ENCODE data around the gene MTM1. TPM values are rescaled to one million over a fixed set of nuclear protein-coding genes. Genes with fewer than 3 reads are reported as not detected.

MTM1 gene
- total RNA-seq, 4 donors from 2014 or later, result 15.4 to 18.4 (median 16.7) TPM

DNA sequence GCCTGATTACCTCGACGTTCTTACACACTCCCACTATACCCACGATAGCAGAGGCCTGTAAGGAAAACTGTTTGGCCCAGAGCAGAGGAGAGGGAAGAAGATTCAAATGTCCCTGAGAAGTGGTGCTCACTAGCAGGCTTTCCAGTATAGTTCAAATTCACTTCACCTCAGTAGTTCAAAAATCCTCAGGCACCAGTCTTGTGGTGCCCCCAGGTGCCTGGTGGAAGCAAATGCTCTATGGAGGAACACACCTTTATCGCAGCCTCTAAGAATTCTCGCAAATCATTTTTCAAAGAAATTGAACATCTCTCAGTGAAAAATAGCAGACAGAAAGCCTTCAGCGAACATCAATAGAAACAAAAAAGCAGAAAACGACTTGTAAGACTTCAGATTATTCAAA, 112.6 kb downstream of the MTM1 start:
- WGBS, result 60% methylated on average over 7 of the region's 7 CpGs
- Histone ChIP-seq H3K4me1 (no peaks in the 10 kb centered on the region), H3K4me3 (no peak overlapping the region), H3K36me3 (no peaks in the 10 kb centered on the region), H3K9me3 (no peaks in the 10 kb centered on the region), H3K27me3 (no peaks in the 10 kb centered on the region), H3K27ac (no peak overlapping the region)
- DNase-seq (ENCODE audit: low spot score in 2 of 2), result no peak
- no peak for TF ChIP-seq POLR2AphosphoS5 (IDR thresholded peaks at IDR 0.05)
- TF ChIP-seq EP300 (IDR thresholded peaks at IDR 0.05), result no peak
- no peak for TF ChIP-seq POLR2A (IDR thresholded peaks at IDR 0.05)
- TF ChIP-seq, protein P1, sequence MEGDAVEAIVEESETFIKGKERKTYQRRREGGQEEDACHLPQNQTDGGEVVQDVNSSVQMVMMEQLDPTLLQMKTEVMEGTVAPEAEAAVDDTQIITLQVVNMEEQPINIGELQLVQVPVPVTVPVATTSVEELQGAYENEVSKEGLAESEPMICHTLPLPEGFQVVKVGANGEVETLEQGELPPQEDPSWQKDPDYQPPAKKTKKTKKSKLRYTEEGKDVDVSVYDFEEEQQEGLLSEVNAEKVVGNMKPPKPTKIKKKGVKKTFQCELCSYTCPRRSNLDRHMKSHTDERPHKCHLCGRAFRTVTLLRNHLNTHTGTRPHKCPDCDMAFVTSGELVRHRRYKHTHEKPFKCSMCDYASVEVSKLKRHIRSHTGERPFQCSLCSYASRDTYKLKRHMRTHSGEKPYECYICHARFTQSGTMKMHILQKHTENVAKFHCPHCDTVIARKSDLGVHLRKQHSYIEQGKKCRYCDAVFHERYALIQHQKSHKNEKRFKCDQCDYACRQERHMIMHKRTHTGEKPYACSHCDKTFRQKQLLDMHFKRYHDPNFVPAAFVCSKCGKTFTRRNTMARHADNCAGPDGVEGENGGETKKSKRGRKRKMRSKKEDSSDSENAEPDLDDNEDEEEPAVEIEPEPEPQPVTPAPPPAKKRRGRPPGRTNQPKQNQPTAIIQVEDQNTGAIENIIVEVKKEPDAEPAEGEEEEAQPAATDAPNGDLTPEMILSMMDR (IDR thresholded peaks at IDR 0.05), result peak in 1 of 2 donors; percentile 11

DNA sequence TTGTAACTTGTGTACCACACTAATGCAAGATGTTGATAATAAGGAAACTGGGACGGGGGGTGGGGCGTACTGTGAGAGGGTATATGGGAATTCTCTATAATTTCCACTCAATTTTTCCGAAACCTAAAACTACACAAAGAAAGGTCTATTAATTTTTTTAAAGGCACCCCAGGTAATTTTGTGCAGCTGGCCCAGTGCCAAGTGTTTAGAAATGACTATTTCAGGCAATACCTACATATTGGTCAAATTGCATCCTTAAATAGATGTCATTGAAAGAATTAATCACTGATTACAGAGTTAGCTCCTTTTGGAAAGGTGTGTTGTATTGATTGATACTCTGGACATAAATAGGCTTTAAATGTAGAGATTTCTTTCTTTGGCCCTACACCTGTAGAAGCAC, 114.7 kb downstream of the MTM1 start:
- 82% methylated on average over 3 of the region's 3 CpGs for WGBS
- H3K4me3 ChIP-seq, result no peak overlapping the region
- no peak overlapping the region for H3K27ac ChIP-seq
- no peaks in the 10 kb centered on the region for H3K9me3 ChIP-seq
- H3K36me3 ChIP-seq, result no peaks in the 10 kb centered on the region
- no peak for DNase-seq (ENCODE audit: low spot score in 2 of 2)
- H3K4me1 ChIP-seq, result no peaks in the 10 kb centered on the region
- H3K27me3 ChIP-seq, result no peaks in the 10 kb centered on the region
- TF ChIP-seq, protein P1 (IDR thresholded peaks at IDR 0.05), result no peak
- TF ChIP-seq EP300 (IDR thresholded peaks at IDR 0.05), result no peak
- no peak for TF ChIP-seq POLR2AphosphoS5 (IDR thresholded peaks at IDR 0.05)
- TF ChIP-seq POLR2A (IDR thresholded peaks at IDR 0.05), result no peak

DNA sequence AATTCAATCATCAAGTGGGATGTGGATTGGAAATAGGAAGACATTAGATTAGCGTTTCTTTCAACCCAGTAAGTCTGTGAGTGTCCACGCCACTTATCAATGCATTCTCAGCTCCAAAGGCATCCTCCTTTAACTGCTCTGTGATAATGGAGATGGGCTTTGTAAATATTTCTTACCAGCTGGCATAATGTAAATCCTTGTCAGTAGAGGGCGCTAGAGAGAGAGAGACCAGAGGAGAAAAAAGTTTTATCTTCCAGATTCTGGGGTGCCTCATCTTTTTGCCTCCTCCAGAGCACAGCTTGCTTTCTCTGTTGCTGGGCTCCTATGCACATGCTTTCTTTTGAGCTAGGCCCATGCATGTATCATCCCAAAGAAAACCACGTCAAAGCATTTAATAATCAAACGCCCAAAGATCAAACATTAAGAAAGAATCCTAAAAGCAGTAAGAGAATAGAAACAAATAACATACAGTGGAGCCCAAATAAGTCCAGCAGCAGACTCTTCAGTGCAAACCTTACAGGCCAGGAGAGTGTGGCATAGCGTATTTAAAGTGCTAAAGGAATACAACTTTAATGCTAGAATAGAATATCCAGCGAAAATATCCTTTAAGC, 115.2 kb downstream of the MTM1 start:
- Histone ChIP-seq H3K36me3 (no peaks in the 10 kb centered on the region), H3K27ac (no peak overlapping the region), H3K4me3 (no peak overlapping the region), H3K4me1 (no peaks in the 10 kb centered on the region), H3K9me3 (no peaks in the 10 kb centered on the region), H3K27me3 (no peaks in the 10 kb centered on the region)
- 41% methylated on average over 7 of the region's 7 CpGs for WGBS
- no peak for DNase-seq (ENCODE audit: low spot score in 2 of 2)
- no peak for TF ChIP-seq POLR2A (IDR thresholded peaks at IDR 0.05)
- TF ChIP-seq EP300 (IDR thresholded peaks at IDR 0.05), result no peak
- TF ChIP-seq, protein P1 (IDR thresholded peaks at IDR 0.05), result peak; percentile 17 to 20
- TF ChIP-seq POLR2AphosphoS5 (IDR thresholded peaks at IDR 0.05), result no peak

DNA sequence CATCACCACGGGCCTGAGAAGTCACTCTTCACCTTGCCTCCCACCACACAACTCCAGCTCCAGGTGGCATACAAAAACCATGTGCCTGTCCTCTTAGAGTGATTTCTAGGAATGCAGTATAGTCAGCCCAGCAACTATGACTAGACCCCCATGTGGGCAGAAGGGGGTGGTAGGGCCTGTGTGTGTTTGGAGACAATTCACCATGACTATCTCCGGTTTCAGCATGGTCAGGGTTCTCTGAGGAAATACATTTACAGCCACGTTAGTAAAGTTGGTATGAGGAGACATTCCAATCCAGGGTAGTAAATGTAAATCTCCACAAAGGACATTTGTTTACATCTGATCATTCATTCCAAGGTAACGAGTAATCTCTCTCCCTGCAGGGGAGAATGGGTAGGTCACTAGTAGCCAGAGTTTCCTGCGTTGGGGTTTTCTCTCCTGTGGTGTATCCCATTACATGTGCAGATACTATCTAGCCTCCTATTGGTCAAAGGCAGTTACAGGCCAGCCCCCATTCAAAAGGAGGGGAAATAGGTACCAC, 120.6 kb downstream of the MTM1 start:
- no peak overlapping the region for H3K27ac ChIP-seq
- peaks cover 4% of the 10 kb centered on the region for H3K4me1 ChIP-seq
- WGBS, result 57% methylated on average over 4 of the region's 5 CpGs
- no peaks in the 10 kb centered on the region for H3K9me3 ChIP-seq
- H3K4me3 ChIP-seq, result no peak overlapping the region
- TF ChIP-seq EP300 (IDR thresholded peaks at IDR 0.05) (no peak), POLR2AphosphoS5 (IDR thresholded peaks at IDR 0.05) (no peak), POLR2A (IDR thresholded peaks at IDR 0.05) (no peak)
- TF ChIP-seq, protein P1 (IDR thresholded peaks at IDR 0.05), result no peak
- no peaks in the 10 kb centered on the region for H3K36me3 ChIP-seq
- no peaks in the 10 kb centered on the region for H3K27me3 ChIP-seq
- no peak for DNase-seq (ENCODE audit: low spot score in 2 of 2)

DNA sequence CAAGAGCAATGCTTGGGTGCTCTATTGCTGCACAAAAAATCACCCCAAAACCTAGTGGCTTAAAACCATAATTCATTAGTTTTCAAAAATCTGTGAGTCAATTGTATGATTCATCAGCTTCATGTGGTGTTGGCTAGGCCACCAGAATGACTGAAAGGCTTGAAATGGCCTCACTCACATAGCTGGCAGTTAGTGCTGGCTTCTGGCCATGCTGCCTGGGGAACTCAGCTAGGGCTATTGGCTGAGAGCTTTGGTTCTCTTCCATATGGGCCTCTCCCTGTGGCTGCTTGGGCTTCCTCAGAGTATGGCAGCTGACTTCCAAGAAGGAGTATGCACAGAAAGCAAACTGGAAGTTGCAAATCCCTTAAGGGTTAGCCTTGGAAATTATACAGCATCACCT, 121.7 kb downstream of the MTM1 start:
- DNase-seq (ENCODE audit: low spot score in 2 of 2), result no peak
- Histone ChIP-seq H3K27ac (no peak overlapping the region), H3K9me3 (no peaks in the 10 kb centered on the region), H3K27me3 (no peaks in the 10 kb centered on the region), H3K36me3 (no peaks in the 10 kb centered on the region), H3K4me1 (peaks cover 10% of the 10 kb centered on the region), H3K4me3 (no peak overlapping the region)
- TF ChIP-seq POLR2A (IDR thresholded peaks at IDR 0.05) (no peak), POLR2AphosphoS5 (IDR thresholded peaks at IDR 0.05) (no peak), EP300 (IDR thresholded peaks at IDR 0.05) (no peak)
- TF ChIP-seq, protein P1 (IDR thresholded peaks at IDR 0.05), result no peak
